Brain microvascular endothelial cell (primary cell): ENCODE results near the gene MED16.

ENCODE experiments used
- DNase-seq: peaks from one replicate; pipeline ENCODE4 v3.0.0-alpha.2; 2020
- H3K27ac ChIP-seq: fragments of 250-450 bp; sonication (Bioruptor Pico); 2 replicates; pipeline ENCODE4 v1.5.1; 2020; ENCODE audit warnings: mild to moderate bottlenecking, moderate library complexity
- H3K27me3 ChIP-seq: fragments of 250-450 bp; sonication (Bioruptor Pico); replicated peaks from 2 replicates; pipeline ENCODE4 v1.5.1; 2020; ENCODE audit warnings: mild to moderate bottlenecking
- H3K36me3 ChIP-seq: fragments of 250-450 bp; sonication (Bioruptor Pico); replicated peaks from 2 replicates; pipeline ENCODE4 v1.5.1; 2020; ENCODE audit warnings: mild to moderate bottlenecking
- H3K4me3 ChIP-seq: 2 replicates; pipeline ENCODE4 v1.5.1; 2011; ENCODE audit warnings: low read depth, mild to moderate bottlenecking, control low read depth, low read length, moderate library complexity
- CTCF ChIP-seq: IDR thresholded peaks from 2 replicates; pipeline ENCODE4 v1.5.1; 2011; ENCODE audit warnings: low read depth, mild to moderate bottlenecking, moderate library complexity, low read length, control low read depth, inconsistent platforms; ENCODE audit errors: missing control alignments
- in situ Hi-C: cut with HindIII; loops from 2 replicates; pipeline ENCODE4 v1.10.0; 2017; ENCODE audit warnings: low sequenced_read_pairs, low pct_ligation_motif_present

The MED16 gene

GRCh38 chr19:868458-869244, 24.3 kb downstream of the MED16 start:
- in situ Hi-C loops, result no loop called here
- H3K4me3 ChIP-seq, result no peak overlapping the region
- TF ChIP-seq CTCF, result no peak
- peaks cover 32% of the 10 kb centered on the region for H3K36me3 ChIP-seq
- H3K27ac ChIP-seq, result no peak overlapping the region
- H3K27me3 ChIP-seq, result no peaks in the 10 kb centered on the region
- no peak for DNase-seq

- Histone ChIP-seq H3K27me3 (no peaks in the 10 kb centered on the region), H3K36me3 (peaks cover 29% of the 10 kb centered on the region), H3K4me3 (no peak overlapping the region), H3K27ac (no peak overlapping the region)
- in situ Hi-C loops, result no loop called here
- no peak for TF ChIP-seq CTCF
- no peak for DNase-seq
Observed at GRCh38 chr19:867855-868457, 25.0 kb downstream of the MED16 start.

DNA sequence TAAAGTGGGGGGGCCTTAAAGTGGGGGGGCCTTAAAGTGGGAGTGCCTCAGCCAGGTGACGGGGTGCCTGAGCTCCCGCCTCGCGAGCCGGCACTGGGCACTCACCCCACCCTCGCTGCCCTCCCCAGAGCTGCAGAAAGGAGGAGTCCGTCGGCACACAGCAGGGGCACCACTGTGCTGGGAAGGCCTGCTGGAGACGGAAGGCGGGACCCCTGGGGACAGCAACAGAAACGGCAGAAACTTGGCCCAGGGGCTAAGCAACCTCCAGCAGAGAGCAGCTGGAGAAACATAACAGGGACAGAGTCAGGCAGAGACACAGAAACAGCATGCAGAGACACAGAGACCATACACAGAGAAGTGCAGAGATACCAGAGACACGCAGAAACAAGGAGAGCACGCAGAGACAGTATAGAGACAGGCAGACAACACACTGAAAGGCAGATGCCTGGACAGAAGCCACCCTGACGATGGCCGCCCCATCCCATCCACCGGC, 25.6 kb downstream of the MED16 start:
- in situ Hi-C loops, result no loop called here
- Histone ChIP-seq H3K27ac (no peak overlapping the region), H3K4me3 (no peak overlapping the region), H3K36me3 (peaks cover 29% of the 10 kb centered on the region), H3K27me3 (no peaks in the 10 kb centered on the region)
- no peak for DNase-seq
- TF ChIP-seq CTCF, result no peak

DNA sequence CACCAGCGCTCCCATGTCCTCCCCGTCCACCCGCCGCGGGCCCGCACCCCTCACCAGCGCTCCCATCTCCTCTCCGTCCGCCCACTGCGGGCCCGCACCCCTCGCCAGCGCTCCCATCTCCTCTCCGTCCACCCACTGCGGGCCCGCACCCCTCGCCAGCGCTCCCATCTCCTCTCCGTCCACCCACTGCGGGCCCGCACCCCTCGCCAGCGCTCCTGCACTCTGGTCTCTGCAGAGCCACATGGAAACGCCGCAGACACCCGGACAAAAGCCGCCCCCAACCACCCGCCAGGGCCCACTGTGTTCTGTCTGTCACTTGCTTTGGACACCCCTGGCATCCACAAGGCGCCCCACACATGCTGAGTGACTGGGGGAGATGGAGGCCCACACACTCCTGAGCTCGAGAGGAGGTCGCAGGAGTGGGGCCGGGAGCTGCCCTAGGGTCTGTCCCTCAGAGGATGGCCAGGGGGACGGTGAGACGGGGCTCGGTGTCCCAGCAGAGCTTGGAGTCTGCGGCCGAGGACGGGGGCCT, 26.2 kb downstream of the MED16 start:
- Histone ChIP-seq H3K27me3 (no peaks in the 10 kb centered on the region), H3K36me3 (peaks cover 25% of the 10 kb centered on the region), H3K4me3 (no peak overlapping the region), H3K27ac (no peak overlapping the region)
- TF ChIP-seq CTCF, result no peak
- no peak for DNase-seq
- in situ Hi-C loops, result no loop called here

DNA sequence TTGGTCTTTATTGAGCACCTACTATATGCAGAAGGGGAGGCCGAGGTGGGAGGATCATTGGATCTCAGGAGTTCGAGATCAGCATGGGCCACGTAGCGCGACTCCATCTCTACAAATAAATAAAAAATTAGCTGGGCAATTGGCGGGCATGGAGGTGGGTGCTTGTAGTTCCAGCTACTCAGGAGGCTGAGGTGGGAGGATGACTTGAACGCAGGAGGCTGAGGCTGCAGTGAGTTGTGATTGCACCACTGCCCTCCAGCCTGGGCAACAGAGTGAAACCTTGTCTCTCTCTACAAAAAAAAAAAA, 29.7 kb downstream of the MED16 start:
- no peak for DNase-seq
- no peak overlapping the region for H3K27ac ChIP-seq
- H3K4me3 ChIP-seq, result no peak overlapping the region
- TF ChIP-seq CTCF, result no peak
- in situ Hi-C loops, result no loop called here
- peaks cover 4% of the 10 kb centered on the region for H3K27me3 ChIP-seq
- H3K36me3 ChIP-seq, result peaks cover 8% of the 10 kb centered on the region
